Measurements from ENCODE around the gene CREG2.

DNA sequence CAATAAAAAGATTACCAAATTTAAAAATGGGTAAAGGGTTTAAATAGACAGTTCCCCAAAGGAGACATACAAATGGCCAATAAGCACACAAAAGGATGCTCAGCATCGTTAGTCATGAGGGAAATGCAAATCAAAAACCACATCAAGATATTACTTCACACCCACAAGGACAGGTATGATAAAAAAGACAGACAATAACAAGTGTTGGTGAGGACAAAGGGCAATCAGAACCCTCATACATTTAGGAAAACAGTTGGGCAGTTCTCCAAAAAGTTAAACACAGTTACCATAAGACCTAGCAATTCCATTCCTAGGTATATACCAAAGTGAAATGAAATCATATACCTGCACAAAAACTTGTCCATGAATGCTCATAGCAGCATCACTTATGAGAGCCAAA, 14.5 kb downstream of the CREG2 start:
- no peak for TF ChIP-seq JUND (IDR thresholded peaks at IDR 0.05)
- TF ChIP-seq CHD2 (IDR thresholded peaks at IDR 0.05; ENCODE audit: low read length, partially characterized antibody) = no peak
- TF ChIP-seq, protein P1, sequence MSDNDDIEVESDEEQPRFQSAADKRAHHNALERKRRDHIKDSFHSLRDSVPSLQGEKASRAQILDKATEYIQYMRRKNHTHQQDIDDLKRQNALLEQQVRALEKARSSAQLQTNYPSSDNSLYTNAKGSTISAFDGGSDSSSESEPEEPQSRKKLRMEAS (IDR thresholded peaks at IDR 0.05; ENCODE audit: low read depth) = no peak
- TF ChIP-seq, protein P2, sequence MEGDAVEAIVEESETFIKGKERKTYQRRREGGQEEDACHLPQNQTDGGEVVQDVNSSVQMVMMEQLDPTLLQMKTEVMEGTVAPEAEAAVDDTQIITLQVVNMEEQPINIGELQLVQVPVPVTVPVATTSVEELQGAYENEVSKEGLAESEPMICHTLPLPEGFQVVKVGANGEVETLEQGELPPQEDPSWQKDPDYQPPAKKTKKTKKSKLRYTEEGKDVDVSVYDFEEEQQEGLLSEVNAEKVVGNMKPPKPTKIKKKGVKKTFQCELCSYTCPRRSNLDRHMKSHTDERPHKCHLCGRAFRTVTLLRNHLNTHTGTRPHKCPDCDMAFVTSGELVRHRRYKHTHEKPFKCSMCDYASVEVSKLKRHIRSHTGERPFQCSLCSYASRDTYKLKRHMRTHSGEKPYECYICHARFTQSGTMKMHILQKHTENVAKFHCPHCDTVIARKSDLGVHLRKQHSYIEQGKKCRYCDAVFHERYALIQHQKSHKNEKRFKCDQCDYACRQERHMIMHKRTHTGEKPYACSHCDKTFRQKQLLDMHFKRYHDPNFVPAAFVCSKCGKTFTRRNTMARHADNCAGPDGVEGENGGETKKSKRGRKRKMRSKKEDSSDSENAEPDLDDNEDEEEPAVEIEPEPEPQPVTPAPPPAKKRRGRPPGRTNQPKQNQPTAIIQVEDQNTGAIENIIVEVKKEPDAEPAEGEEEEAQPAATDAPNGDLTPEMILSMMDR (IDR thresholded peaks at IDR 0.05) = no peak
- TF ChIP-seq EP300 (IDR thresholded peaks at IDR 0.05; ENCODE audit: borderline replicate concordance in 1 of 2, low read depth in 1 of 2, low read length in 1 of 2) = no peak
- TF ChIP-seq, protein P3, sequence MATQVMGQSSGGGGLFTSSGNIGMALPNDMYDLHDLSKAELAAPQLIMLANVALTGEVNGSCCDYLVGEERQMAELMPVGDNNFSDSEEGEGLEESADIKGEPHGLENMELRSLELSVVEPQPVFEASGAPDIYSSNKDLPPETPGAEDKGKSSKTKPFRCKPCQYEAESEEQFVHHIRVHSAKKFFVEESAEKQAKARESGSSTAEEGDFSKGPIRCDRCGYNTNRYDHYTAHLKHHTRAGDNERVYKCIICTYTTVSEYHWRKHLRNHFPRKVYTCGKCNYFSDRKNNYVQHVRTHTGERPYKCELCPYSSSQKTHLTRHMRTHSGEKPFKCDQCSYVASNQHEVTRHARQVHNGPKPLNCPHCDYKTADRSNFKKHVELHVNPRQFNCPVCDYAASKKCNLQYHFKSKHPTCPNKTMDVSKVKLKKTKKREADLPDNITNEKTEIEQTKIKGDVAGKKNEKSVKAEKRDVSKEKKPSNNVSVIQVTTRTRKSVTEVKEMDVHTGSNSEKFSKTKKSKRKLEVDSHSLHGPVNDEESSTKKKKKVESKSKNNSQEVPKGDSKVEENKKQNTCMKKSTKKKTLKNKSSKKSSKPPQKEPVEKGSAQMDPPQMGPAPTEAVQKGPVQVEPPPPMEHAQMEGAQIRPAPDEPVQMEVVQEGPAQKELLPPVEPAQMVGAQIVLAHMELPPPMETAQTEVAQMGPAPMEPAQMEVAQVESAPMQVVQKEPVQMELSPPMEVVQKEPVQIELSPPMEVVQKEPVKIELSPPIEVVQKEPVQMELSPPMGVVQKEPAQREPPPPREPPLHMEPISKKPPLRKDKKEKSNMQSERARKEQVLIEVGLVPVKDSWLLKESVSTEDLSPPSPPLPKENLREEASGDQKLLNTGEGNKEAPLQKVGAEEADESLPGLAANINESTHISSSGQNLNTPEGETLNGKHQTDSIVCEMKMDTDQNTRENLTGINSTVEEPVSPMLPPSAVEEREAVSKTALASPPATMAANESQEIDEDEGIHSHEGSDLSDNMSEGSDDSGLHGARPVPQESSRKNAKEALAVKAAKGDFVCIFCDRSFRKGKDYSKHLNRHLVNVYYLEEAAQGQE (IDR thresholded peaks at IDR 0.05; ENCODE audit: low read depth, low read length) = no peak
- no peak for TF ChIP-seq MXI1 (IDR thresholded peaks at IDR 0.05; ENCODE audit: low read depth, low read length)
- TF ChIP-seq TCF12 (IDR thresholded peaks at IDR 0.05) = no peak
- no peak for TF ChIP-seq MEF2A (IDR thresholded peaks at IDR 0.05; ENCODE audit: borderline replicate concordance, low read depth)
- TF ChIP-seq GABPA (IDR thresholded peaks at IDR 0.05; ENCODE audit: low read depth) = no peak
- TF ChIP-seq POLR2AphosphoS5 (IDR thresholded peaks at IDR 0.05; ENCODE audit: low read depth, low read length) = no peak
